Measurements from ENCODE around the gene ZNF385D.
"Not testable (repeated sequence)": the region's sequence is repeated elsewhere in the genome, so short reads cannot be mapped to it uniquely, and the experiment has no call there.

The ZNF385D gene

DNA sequence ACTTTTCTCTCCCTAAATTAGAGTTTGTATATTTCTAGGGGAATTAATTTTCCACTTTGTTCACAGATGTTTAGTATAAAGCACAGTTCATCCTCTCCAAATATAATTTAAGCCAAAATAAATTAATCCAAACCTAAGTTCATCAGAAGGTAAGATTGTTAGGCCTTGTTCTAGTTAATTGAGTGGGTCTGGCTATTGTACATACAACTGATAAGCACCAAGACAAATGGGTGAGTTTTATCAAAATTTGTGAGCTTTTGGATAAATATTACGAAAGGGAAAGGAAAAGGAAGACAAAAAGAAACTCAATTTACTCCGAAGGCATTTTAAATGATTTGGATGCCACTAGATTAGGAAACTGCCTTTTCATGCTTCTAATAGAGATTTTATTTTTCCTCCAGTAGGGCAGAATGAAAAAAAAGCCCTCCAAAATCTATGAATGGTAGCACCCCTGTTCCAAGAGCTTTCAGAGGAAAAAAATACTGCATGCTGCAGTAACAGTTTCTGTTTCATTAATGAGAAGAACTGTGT is 304.0 kb downstream of the ZNF385D start:
- no peak for DNase-seq (ENCODE audit: low spot score)

DNA sequence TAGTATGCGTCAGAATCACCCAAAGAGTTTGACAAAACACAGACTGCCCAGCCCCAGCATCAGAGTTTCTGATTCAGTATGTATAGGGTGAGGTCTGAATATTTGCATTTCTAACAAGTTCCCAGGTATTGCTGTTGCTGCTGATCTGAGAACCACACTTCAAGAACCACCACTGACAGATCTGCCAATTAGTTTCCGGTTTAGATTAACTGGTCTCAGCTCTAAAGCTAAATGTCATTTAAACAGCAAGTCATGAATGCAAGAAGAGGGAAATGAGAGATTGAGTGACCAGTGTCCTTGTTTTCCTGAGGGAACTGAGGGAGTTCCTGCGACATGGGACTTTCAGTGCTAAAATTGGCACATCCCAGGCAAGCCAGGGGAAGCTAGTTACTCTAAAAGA is 305.0 kb downstream of the ZNF385D start:
- DNase-seq (ENCODE audit: low spot score) = no peak

DNA sequence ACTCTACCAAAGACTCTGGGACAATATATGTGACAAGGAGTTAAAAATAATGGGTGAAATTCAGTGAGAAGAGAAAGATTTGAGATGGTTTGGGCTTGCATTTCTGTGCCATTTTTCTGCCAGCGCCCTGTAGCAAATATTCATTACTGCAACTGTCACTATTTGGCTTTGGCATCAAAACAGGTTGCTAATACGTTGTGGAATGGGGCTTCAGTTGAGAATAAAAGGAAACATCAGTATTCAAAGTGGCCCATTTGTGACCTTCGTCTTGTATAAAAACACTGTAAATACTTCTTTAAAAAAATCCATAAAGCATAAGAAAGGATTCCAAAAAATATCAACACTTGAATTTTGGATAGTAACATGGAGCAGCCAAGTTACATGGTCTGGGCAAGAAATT is 309.2 kb downstream of the ZNF385D start:
- DNase-seq (ENCODE audit: low spot score) = no peak

- no peak for DNase-seq (ENCODE audit: low spot score)
These were observed 314.2 kb downstream of the ZNF385D start for GRCh38 chr3:21436835-21437234.

- no peak for DNase-seq (ENCODE audit: low spot score)
These were observed 315.1 kb downstream of the ZNF385D start for GRCh38 chr3:21435871-21436270.

DNA sequence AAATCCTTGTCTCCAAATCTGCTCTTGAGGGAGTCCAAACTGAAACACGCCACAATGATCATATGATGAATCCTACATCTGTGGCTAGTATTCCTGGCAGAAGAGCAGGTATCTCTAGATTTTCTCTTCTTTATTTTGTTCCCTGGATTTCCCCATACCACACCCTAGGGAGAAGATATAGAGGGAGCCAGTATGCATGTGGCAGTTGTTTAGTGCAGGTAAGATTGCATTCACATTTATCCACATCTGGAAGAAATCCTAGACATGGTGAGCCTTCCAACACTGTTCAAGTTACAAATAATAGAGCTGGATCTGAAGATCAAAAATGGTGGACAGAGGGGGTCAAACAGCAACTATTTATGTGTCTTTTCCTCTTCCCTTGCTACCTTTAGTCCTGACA is 316.7 kb downstream of the ZNF385D start:
- no peak for DNase-seq (ENCODE audit: low spot score)

DNA sequence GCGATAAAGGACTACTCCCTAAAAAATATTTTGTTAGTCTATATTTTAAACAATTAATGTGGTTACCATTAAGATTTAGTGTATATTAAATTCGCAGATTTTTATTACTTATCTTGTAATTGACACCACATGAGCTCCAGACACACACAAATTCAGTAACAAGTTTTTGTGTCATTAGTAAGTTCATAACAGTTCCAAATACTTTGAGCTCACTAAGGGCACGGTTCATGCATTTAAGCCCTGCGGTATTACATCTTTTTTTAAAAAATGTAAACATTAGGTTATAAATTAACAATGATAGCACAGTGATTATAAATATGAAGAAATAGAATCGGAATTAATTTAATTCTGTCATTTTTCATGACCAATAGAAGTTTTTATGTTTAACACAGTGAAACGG is 317.3 kb downstream of the ZNF385D start:
- DNase-seq (ENCODE audit: low spot score) = no peak

DNA sequence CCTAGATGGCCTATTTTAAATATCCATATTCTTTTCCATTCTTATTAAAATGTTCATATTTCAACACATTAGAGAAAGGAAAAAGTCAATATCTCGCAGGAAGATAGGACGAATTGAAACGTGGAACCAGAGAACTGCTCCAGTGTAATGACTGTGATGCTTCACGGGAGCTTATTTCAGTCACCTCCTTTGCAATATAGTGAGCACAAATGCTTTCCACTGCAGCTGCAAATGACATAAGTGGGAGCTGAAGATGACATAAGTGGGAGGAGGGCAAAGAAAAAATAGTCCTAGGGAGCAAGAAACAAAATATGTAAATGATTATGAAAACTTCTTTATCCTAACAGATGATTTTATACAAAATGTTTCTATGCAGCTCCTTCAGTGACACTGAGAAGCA is 324.1 kb downstream of the ZNF385D start:
- no peak for DNase-seq (ENCODE audit: low spot score)

GRCh38 chr3:21425715-21426114 is 325.3 kb downstream of the ZNF385D start:
- DNase-seq (ENCODE audit: low spot score) = no peak

DNA sequence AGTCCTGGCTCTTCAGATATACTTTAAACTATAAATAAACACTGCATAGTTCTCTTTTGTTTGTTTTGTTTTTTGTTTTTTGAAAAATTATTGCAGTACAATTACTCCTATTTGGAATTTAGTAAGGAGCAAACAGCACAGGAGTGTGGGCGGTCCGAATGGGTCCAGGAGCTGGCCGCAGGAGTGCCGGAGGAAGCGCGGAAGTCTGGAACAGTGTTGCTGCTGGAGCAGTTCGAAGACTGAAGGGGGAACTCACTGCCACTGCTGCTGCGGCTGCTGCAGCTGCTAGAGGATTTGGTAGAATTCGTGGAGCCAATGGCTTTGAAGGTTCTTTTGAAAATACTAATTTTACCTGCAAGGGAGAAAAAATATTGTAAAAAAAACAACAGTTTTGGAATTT is 329.9 kb downstream of the ZNF385D start:
- peak; percentile 6 for DNase-seq (ENCODE audit: low spot score)

GRCh38 chr3:21417991-21418390 is 333.0 kb downstream of the ZNF385D start:
- no peak for DNase-seq (ENCODE audit: low spot score)

- DNase-seq (ENCODE audit: low spot score) = no peak
These were observed 336.5 kb downstream of the ZNF385D start for GRCh38 chr3:21414506-21414905.

GRCh38 chr3:21411058-21411457 is 340.0 kb downstream of the ZNF385D start:
- DNase-seq (ENCODE audit: low spot score) = no peak

DNA sequence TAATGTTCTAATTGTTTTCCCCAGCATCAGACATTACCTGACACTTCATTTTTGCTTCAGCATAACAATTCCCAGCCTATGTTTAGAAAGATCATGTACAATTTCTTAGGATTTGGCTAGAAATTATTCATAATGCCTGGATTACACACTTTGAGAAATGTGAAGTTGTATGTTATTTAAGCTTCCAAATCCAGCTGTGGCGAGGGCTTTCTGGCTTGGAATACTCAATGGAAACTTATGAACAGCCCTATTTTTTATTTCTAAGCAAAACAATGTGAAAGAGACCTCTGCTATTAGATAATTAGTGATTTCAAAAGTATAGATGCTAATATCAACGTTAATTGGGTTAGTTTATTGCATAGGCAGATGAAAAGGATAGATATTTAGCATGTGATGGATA is 341.6 kb downstream of the ZNF385D start:
- DNase-seq (ENCODE audit: low spot score) = no peak

DNA sequence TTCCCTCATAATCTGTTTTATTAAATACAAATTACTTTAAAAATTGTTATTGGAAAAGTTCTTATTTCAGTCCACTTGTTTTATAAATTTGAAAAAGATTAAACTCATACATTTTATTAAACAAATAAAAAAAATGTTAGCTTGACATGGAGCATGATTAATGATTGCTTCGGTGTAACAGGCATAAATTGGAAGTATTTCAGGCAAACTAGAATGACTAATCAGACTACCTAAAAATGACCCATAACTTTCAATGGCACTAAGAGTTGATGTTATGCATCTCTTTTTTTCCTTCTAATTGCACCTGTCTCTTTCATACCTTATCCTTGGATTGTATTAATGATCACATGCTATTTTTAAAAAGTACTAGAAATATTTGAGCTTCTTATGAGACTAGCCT is 343.3 kb downstream of the ZNF385D start:
- DNase-seq (ENCODE audit: low spot score) = no peak

- no peak for DNase-seq (ENCODE audit: low spot score)
These were observed 345.0 kb downstream of the ZNF385D start for GRCh38 chr3:21405671-21406667.

GRCh38 chr3:21398461-21398860 is 352.5 kb downstream of the ZNF385D start:
- DNase-seq (ENCODE audit: low spot score) = no peak

DNA sequence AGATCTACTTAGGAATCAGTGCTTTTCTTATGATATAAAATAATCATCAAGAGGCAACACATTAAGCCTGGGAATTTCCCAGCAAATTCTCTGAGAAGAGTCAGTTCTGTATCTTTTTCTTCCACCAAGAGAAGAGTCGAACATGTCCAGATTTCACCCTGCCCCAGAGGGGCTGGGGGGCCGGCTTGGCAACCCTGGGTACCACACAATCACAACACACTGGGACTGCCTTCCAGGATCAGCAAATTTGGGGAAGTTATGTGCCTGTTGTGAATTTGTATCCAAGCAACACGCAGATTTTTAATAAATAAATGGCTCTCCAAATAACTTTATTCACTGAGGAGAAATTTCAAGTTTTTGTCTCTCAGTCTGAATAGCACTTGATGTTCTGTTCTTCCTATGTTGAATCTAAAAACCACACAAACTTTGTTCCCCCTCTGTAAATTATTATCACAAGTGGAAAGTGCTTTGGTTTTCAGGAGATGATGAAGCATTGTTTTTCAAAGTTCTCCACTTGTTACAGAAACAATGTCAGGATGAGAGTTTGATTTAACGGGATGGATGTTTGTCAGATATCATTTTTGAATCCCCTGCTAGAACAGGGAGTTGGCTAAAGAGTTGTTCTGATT is 357.2 kb downstream of the ZNF385D start:
- DNase-seq (ENCODE audit: low spot score) = no peak

- DNase-seq (ENCODE audit: low spot score) = no peak
These were observed 358.5 kb downstream of the ZNF385D start for GRCh38 chr3:21392526-21392925.

DNA sequence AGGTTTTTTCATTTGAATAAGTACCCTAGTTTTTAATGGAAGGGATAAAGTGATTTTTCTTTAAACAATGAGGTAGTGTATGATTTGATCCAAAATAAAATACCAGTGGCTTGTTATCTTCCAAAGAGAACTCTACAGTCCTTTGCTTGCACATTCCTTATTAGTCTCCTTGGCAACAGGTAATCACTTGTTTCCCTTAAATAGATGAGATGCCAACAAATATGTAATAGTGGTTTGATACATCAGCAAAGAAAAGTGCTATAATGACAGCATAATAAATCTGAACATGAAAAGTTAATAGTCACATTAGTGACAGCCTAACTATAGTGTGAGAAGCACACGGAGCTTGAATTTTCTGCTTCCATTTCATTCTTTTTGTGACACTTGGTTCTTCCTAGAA is 360.2 kb downstream of the ZNF385D start:
- no peak for DNase-seq (ENCODE audit: low spot score)

DNA sequence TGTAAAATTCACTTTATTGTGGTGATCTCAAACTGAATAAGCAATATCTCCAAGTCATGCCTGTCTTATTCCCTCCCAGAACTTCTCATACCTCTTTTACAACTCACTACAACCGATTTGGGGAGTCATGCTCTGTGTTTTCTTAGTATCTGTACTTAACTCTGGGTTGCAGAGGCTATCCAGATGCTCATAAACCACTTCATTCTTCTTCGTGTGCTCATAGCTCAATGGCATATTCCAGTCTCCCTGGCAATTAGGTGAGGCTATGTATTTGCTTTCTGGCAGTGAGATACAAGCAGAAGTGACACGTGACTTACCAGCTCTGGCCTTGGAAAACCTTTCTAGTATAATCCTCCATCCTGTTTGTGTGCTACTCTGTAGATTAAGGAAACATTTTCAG is 360.9 kb downstream of the ZNF385D start:
- no peak for DNase-seq (ENCODE audit: low spot score)

DNA sequence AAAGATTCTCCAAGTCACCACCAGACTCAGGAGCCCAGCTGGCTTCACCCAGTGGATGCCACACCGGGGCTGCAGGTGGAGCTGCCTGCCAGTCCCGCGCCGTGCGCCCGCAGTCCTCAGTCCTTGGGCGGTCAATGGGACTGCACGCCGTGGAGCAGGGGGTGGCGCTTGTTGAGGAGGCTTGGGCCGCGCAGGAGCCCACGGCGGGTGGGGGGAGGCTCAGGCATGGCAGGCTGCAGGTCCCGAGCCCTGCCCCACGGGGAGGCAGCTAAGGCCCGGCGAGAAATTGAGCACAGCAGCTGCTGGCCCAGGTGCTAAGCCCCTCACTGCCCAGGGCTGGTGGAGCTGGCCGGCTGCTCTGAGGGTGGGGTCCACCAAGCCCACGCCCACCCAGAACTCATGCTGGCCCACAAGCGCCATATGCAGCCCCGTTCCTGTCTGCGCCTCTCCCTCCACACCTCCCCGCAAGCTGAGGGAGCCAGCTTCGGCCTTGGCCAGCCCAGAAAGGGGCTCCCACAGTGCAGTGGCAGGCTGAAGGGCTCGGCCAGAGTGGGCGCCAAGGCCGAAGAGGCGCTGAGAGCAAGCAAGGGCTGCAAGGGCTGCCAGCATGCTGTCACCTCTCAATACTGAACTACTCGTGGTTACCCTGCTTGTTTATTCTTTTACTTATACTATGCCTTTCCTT is 363.7 kb downstream of the ZNF385D start:
- DNase-seq (ENCODE audit: low spot score) = not testable (repeated sequence)

DNA sequence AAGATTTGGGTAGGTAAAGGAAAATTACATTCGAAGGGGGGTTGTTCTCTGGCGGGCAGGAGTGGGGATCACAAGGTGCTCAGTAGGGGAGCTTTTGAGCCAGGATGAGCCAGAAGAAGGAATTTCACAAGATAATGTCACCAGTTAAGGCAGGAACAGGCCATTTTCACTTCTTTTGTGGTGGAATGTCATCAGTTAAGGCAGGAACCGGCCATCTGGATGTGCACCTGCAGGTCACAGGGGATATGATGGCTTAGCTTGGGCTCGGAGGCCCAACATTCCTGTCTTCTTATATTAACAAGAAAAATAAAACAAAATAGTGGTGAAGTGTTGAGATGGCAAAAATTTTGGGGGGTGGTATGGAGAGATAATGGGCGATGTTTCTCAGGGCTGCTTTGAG is 373.0 kb downstream of the ZNF385D start:
- not testable (repeated sequence) for DNase-seq (ENCODE audit: low spot score)
